ENCODE data around the gene FSHB. TPM values are rescaled to one million over a fixed set of nuclear protein-coding genes. Genes with fewer than 3 reads are reported as not detected.

FSHB gene
- total RNA-seq, result not detected in 2 replicates

DNA sequence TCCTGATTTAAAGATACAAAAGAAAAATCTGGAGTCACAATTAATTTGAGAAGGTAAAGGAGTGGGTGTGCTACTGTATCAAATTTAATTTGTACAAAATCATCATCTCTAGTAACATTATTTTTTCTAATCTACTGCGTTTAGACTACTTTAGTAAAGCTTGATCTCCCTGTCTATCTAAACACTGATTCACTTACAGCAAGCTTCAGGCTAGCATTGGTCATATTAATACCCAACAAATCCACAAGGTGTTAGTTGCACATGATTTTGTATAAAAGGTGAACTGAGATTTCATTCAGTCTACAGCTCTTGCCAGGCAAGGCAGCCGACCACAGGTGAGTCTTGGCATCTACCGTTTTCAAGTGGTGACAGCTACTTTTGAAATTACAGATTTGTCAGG is at the start of gene FSHB:
FSHB (plus strand) TSS at position 301 of the 400 bp plus-strand sequence. CDS start 889 bp downstream, outside the sequence.

Other genes with a start within 250 kb of the FSHB start
- gene KCNA4, start 214.0 kb upstream of the FSHB start, total RNA-seq, result under 0.01 TPM in 1 of 2 replicates, not detected in the other
- 27.7 and 38.1 TPM in 2 replicates for gene ARL14EP, start 92.1 kb downstream of the FSHB start, total RNA-seq